Upper lobe of right lung (tissue), 1 donor: Measurements from ENCODE around the gene STK32C. TPM values are rescaled to one million over a fixed set of nuclear protein-coding genes. Genes with fewer than 3 reads are reported as not detected.
"Not testable (repeated sequence)": the region's sequence is repeated elsewhere in the genome, so short reads cannot be mapped to it uniquely, and the experiment has no call there.

ENCODE experiments used
- ATAC-seq: fragments of 200-7000 bp; cut with Tn5 transposase; one replicate; pipeline ENCODE4 v1.9.1; 2020; ENCODE audit warnings: mild to moderate bottlenecking, moderate library complexity
- DNase-seq: peaks from one replicate; pipeline ENCODE4 v3.0.0-alpha.2; 2020
- H3K27ac ChIP-seq: fragments of 200-600 bp; one replicate; pipeline ENCODE4 v1.8.0; 2022
- H3K27me3 ChIP-seq: fragments of 200-600 bp; one replicate; pipeline ENCODE4 v1.8.0; 2022; ENCODE audit warnings: mild to moderate bottlenecking
- H3K36me3 ChIP-seq: fragments of 200-600 bp; one replicate; pipeline ENCODE4 v1.8.0; 2022
- H3K4me1 ChIP-seq: fragments of 200-600 bp; one replicate; pipeline ENCODE4 v1.8.0; 2022
- H3K4me3 ChIP-seq: fragments of 200-600 bp; one replicate; pipeline ENCODE4 v1.8.0; 2022; ENCODE audit warnings: mild to moderate bottlenecking
- H3K9me3 ChIP-seq: fragments of 200-600 bp; one replicate; pipeline ENCODE4 v1.8.0; 2022
- CTCF ChIP-seq: fragments of 200-600 bp; IDR thresholded peaks from one replicate; pipeline ENCODE4 v1.8.0; 2022; ENCODE audit warnings: antibody characterized with exemption
- intact Hi-C: fragments of 100-400 bp; cut with DNase I; formaldehyde crosslinking; loops from one replicate; pipeline ENCODE4 v1.11.0; 2022
- total RNA-seq: library from RNA; stranded (reverse); fragmentation: NEBNext Ultra II Directional; extraction: Animal tissue kit (Norgen Biotek cat#: 25700); gene quantifications from one replicate; pipeline ENCODE4 v1.2.1, GENCODE V29; 2021
- donor health status: DM: no; HTN: yes; CAD: no; lungs with severe emphysema.

Gene STK32C
- total RNA-seq, 1 donor from 2014 or later, result 13.2 TPM

GRCh38 chr10:132320654-132321469, 13.1 kb upstream of the STK32C start:
- Histone ChIP-seq H3K36me3 (no peaks in the 10 kb centered on the region), H3K4me3 (no peak overlapping the region), H3K27me3 (no peaks in the 10 kb centered on the region), H3K4me1 (no peaks in the 10 kb centered on the region), H3K27ac (no peak overlapping the region), H3K9me3 (no peaks in the 10 kb centered on the region)
- intact Hi-C loops, result no loop called here
- TF ChIP-seq CTCF, result no peak
- ATAC-seq (no peak), DNase-seq (no peak)

DNA sequence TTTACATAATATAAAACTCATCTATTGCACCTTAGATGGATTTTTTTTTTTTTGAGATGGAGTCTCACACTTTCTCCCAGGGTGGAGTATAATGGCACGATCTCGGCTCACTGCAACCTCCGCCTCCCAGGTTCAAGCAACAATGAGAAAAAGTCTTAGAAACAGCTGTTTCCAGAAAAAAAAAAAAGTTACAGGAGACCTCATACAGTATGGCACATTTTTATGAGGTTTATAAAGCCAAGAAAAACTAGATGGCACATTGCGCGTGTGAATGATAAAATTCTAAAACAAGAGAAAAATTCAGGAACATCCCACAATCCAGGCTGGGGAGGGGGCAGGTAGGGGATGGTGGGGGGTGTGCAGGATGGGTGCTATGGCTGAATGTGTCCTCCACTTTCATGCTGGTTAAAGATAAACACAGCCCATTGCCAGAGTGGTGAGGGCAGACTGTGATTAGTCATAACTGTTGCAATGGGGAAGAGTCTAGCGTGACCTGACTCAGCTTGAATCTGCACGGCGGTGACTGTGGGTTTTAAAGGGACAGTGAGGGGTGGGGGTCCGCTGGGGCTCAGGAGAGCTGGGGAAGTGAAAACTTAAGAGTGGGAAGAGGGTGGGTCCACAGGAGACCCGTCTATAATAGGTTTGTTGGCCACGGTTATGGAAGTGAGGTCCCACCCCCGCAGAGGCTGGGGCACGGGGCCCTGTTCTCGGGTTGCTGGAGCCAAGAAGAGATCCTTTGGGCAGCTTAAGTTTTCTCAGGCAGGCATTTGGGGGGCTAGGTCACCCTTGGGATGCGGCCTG, 12.3 kb upstream of the STK32C start:
- intact Hi-C loops, result no loop called here
- H3K4me1 ChIP-seq, result no peaks in the 10 kb centered on the region
- H3K27me3 ChIP-seq, result no peaks in the 10 kb centered on the region
- DNase-seq (peak; percentile 48), ATAC-seq (peak; percentile 80)
- H3K36me3 ChIP-seq, result no peaks in the 10 kb centered on the region
- TF ChIP-seq CTCF, result no peak
- H3K27ac ChIP-seq, result no peak overlapping the region
- H3K9me3 ChIP-seq, result no peaks in the 10 kb centered on the region
- no peak overlapping the region for H3K4me3 ChIP-seq

- ATAC-seq, intact Hi-C loops, H3K4me3 ChIP-seq, H3K9me3 ChIP-seq, H3K27me3 ChIP-seq, H3K36me3 ChIP-seq, H3K27ac ChIP-seq, DNase-seq, H3K4me1 ChIP-seq: not testable (repeated sequence)
Measured at GRCh38 chr10:132317477-132317876, 9.7 kb upstream of the STK32C start.

GRCh38 chr10:132316133-132316532, 8.4 kb upstream of the STK32C start:
- ATAC-seq (no peak), DNase-seq (no peak)
- Histone ChIP-seq H3K36me3 (no peaks in the 10 kb centered on the region), H3K4me3 (no peak overlapping the region), H3K27me3 (no peaks in the 10 kb centered on the region), H3K4me1 (no peaks in the 10 kb centered on the region), H3K27ac (no peak overlapping the region), H3K9me3 (no peaks in the 10 kb centered on the region)
- TF ChIP-seq CTCF, result no peak
- intact Hi-C loops, result no loop called here

- intact Hi-C loops, H3K36me3 ChIP-seq, DNase-seq, ATAC-seq, H3K4me3 ChIP-seq, H3K9me3 ChIP-seq, H3K4me1 ChIP-seq, H3K27ac ChIP-seq, H3K27me3 ChIP-seq: not testable (repeated sequence)
Measured at GRCh38 chr10:132314881-132315280, 7.1 kb upstream of the STK32C start.

GRCh38 chr10:132314336-132314735, 6.6 kb upstream of the STK32C start:
- no peak for ATAC-seq
- intact Hi-C loops, result no loop called here
- no peaks in the 10 kb centered on the region for H3K4me1 ChIP-seq

More at GRCh38 chr10:132314336-132314735, 6.6 kb upstream of the STK32C start:
- no peak for TF ChIP-seq CTCF
- Histone ChIP-seq H3K27me3 (no peaks in the 10 kb centered on the region), H3K27ac (no peak overlapping the region), H3K4me3 (no peak overlapping the region), H3K9me3 (no peaks in the 10 kb centered on the region), H3K36me3 (no peaks in the 10 kb centered on the region)
- no peak for DNase-seq
